ENCODE results near the gene TAS1R2.
"Not testable (repeated sequence)": the region's sequence is repeated elsewhere in the genome, so short reads cannot be mapped to it uniquely, and the experiment has no call there.

TAS1R2 gene

GRCh38 chr1:18868354-18868753, 8.9 kb upstream of the TAS1R2 start:
- no peak for DNase-seq

- DNase-seq: no peak
Measured at GRCh38 chr1:18866846-18867245, 7.4 kb upstream of the TAS1R2 start.

- no peak for DNase-seq
Measured at GRCh38 chr1:18866314-18866713, 6.9 kb upstream of the TAS1R2 start.

- no peak for DNase-seq
Measured at GRCh38 chr1:18865176-18865575, 5.7 kb upstream of the TAS1R2 start.

- no peak for DNase-seq
Measured at GRCh38 chr1:18861590-18861989, 2.1 kb upstream of the TAS1R2 start.

GRCh38 chr1:18861082-18861481, 1.6 kb upstream of the TAS1R2 start:
- no peak for DNase-seq

- no peak for DNase-seq
Measured at GRCh38 chr1:18858070-18858688, 1.3 kb downstream of the TAS1R2 start.

GRCh38 chr1:18856435-18856834, 3.0 kb downstream of the TAS1R2 start:
- DNase-seq: no peak

- DNase-seq: no peak
Measured at GRCh38 chr1:18855573-18855972, 3.9 kb downstream of the TAS1R2 start.

- DNase-seq: no peak
Measured at GRCh38 chr1:18854331-18855025, 5.0 kb downstream of the TAS1R2 start.

GRCh38 chr1:18852501-18852900, 7.0 kb downstream of the TAS1R2 start:
- no peak for DNase-seq

- no peak for DNase-seq
Measured at GRCh38 chr1:18849261-18849711, 10.2 kb downstream of the TAS1R2 start.

- DNase-seq: not testable (repeated sequence)
Measured at GRCh38 chr1:18847723-18848122, 11.7 kb downstream of the TAS1R2 start.

GRCh38 chr1:18840145-18840544, 19.3 kb downstream of the TAS1R2 start:
- DNase-seq: no peak

- DNase-seq: no peak
Measured at GRCh38 chr1:18836654-18837053, 22.8 kb downstream of the TAS1R2 start.

GRCh38 chr1:18832319-18832718, 27.1 kb downstream of the TAS1R2 start:
- not testable (repeated sequence) for DNase-seq

- no peak for DNase-seq
Measured at GRCh38 chr1:18831656-18832055, 27.8 kb downstream of the TAS1R2 start.

GRCh38 chr1:18830596-18830995, 28.9 kb downstream of the TAS1R2 start:
- DNase-seq: no peak

GRCh38 chr1:18829671-18830070, 29.8 kb downstream of the TAS1R2 start:
- DNase-seq: no peak

GRCh38 chr1:18828224-18828623, 31.2 kb downstream of the TAS1R2 start:
- DNase-seq: no peak

- no peak for DNase-seq
Measured at GRCh38 chr1:18823438-18823837, 36.0 kb downstream of the TAS1R2 start.

- peak; percentile 4 for DNase-seq
Measured at GRCh38 chr1:18820791-18821641, 38.4 kb downstream of the TAS1R2 start.

- DNase-seq: no peak
Measured at GRCh38 chr1:18819986-18820790, 39.3 kb downstream of the TAS1R2 start.
